Right lobe of liver (tissue), 6 donors: ENCODE results near the gene ARHGEF7. TPM values are rescaled to one million over a fixed set of nuclear protein-coding genes. Genes with fewer than 3 reads are reported as not detected.
A peak's percentile ranks its signal among the peaks of the same experiment; 100 is the strongest.

Source experiments
- ATAC-seq, 4 donors: fragments of 200-7000 bp; cut with Tn5 transposase; one replicate each; pipeline ENCODE4 v1.9.1; 2020; ENCODE audit warnings: mild to moderate bottlenecking in 4 of 4, moderate library complexity in 4 of 4
- DNase-seq, 3 donors: peaks; one replicate each; pipeline ENCODE4 v3.0.0-alpha.2; 2020
- H3K27ac ChIP-seq, 3 donors: fragments of 200-600 bp; one replicate each; pipeline ENCODE4 v1.8.0; 2022
- H3K27me3 ChIP-seq, 2 donors: fragments of 200-600 bp; one replicate each; pipeline ENCODE4 v1.8.0; 2022
- H3K36me3 ChIP-seq, 4 donors: fragments of 200-600 bp; sonication (generic) in 1 of 4; one replicate each; pipeline versions ENCODE4 v1.5.1 to v1.8.0; 2017 to 2022; ENCODE audit warnings: control low read depth in 1 of 4
- H3K4me1 ChIP-seq, 4 donors: fragments of 200-600 bp; sonication (generic) in 1 of 4; one replicate each; pipeline versions ENCODE4 v1.5.1 to v1.8.0; 2017 to 2022; ENCODE audit warnings: control low read depth in 1 of 4
- H3K4me3 ChIP-seq, 3 donors: fragments of 200-600 bp; one replicate each; pipeline ENCODE4 v1.8.0; 2022
- H3K9me3 ChIP-seq, 4 donors: fragments of 200-600 bp; sonication (generic) in 1 of 4; one replicate each; pipeline versions ENCODE4 v1.5.1 to v1.8.0; 2017 to 2022; ENCODE audit warnings: control low read depth in 1 of 4
- CTCF ChIP-seq, 4 donors: fragments of 200-600 bp in 3 of 4; fragments of 450-650 bp in 1 of 4; IDR thresholded peaks; one replicate each; pipeline versions ENCODE4 v1.5.1 to v1.8.0; 2016 to 2022; ENCODE audit warnings: antibody characterized with exemption in 4 of 4, mild to moderate bottlenecking in 2 of 4
- POLR2A ChIP-seq: fragments of 450-650 bp; IDR thresholded peaks from one replicate; pipeline ENCODE4 v1.6.1; 2017; ENCODE audit warnings: antibody characterized with exemption, mild to moderate bottlenecking
- WGBS: methylation state at CpG from one replicate; pipeline ENCODE4 v1.1.6; 2018; ENCODE audit warnings: low coverage, low lambda C conversion rate; ENCODE audit not compliant: insufficient coverage; ENCODE audit errors: missing lambda C conversion rate; 5-methylcytosine and 5-hydroxymethylcytosine counted together
- intact Hi-C, 2 donors: fragments of 100-400 bp; cut with DNase I; formaldehyde crosslinking; loops; one replicate each; pipeline versions ENCODE4 v1.11.2 to v1.14.1; 2022
- total RNA-seq, 6 experiments: library from RNA; depleted of rRNA in 2 of 6; stranded (reverse); fragments of >200 nt in 2 of 6; fragmentation: NEBNext Ultra II Directional in 3 of 6; extraction: Animal tissue kit (Norgen Biotek cat#: 25700) in 3 of 6; gene quantifications; one replicate each; pipeline versions ENCODE4 v1.1.0 to v1.2.4, GENCODE V29; 2016 to 2023
- donor health status: DM: no; HTN: yes; CAD: no.
- donor health status: DM: no; HTN: no; CAD: no.
- donor health status: DM: no; HTN: no; CAD: no.
- donor health status: DM: no; HTN: yes; CAD: no.
- donor health status: DM: no; HTN: yes; CAD: no.

ARHGEF7 gene
- total RNA-seq, 6 experiments from 2014 or later, result 22.0 to 40.1 (median 33.8) TPM

- WGBS, result 68% methylated on average over 7 of the region's 8 CpGs
- Histone ChIP-seq H3K4me1 (peaks cover 0 to 13% (median 0%) of the 10 kb centered on the region in 4 donors), H3K4me3 (no peak overlapping the region), H3K27me3 (no peaks in the 10 kb centered on the region), H3K27ac (peak overlapping the region in 1 of 3 donors; percentile 26), H3K9me3 (peaks cover 0 to 2% (median 0%) of the 10 kb centered on the region in 4 donors), H3K36me3 (no peaks in the 10 kb centered on the region)
- TF ChIP-seq CTCF (IDR thresholded peaks at IDR 0.05) (no peak), POLR2A (no peak)
- intact Hi-C loops, result no loop called here
- no peak for DNase-seq
- ATAC-seq, result no peak
Observed at GRCh38 chr13:111123649-111124048, 8.5 kb downstream of the ARHGEF7 start.

GRCh38 chr13:111126509-111126908 lies 11.4 kb downstream of the ARHGEF7 start:
- H3K4me1 ChIP-seq, result no peaks in the 10 kb centered on the region
- ATAC-seq (no peak), DNase-seq (no peak)
- no peak overlapping the region for H3K4me3 ChIP-seq
- H3K27me3 ChIP-seq, result no peaks in the 10 kb centered on the region
- H3K27ac ChIP-seq, result no peak overlapping the region
- TF ChIP-seq CTCF (IDR thresholded peaks at IDR 0.05), result no peak
- no peaks in the 10 kb centered on the region for H3K36me3 ChIP-seq
- H3K9me3 ChIP-seq, result peaks cover 0 to 2% (median 0%) of the 10 kb centered on the region in 4 donors
- intact Hi-C loops, result no loop called here

GRCh38 chr13:111129465-111130115 lies 14.5 kb downstream of the ARHGEF7 start:
- no peak overlapping the region for H3K4me3 ChIP-seq
- H3K36me3 ChIP-seq, result no peaks in the 10 kb centered on the region
- no peak overlapping the region for H3K27ac ChIP-seq
- peaks cover 0 to 2% (median 0%) of the 10 kb centered on the region in 4 donors for H3K9me3 ChIP-seq
- TF ChIP-seq POLR2A, result no peak
- no peak for TF ChIP-seq CTCF (IDR thresholded peaks at IDR 0.05)
- ATAC-seq (no peak), DNase-seq (no peak)
- WGBS, result 76% methylated on average over 9 of the region's 9 CpGs
- intact Hi-C loops, result no loop called here
- no peaks in the 10 kb centered on the region for H3K4me1 ChIP-seq
- no peaks in the 10 kb centered on the region for H3K27me3 ChIP-seq

GRCh38 chr13:111130116-111130508 lies 15.0 kb downstream of the ARHGEF7 start:
- 89% methylated on average over 5 of the region's 5 CpGs for whole genome bisulfite sequencing

More at GRCh38 chr13:111130116-111130508, 15.0 kb downstream of the ARHGEF7 start:
- Histone ChIP-seq H3K36me3 (no peaks in the 10 kb centered on the region), H3K4me1 (no peaks in the 10 kb centered on the region), H3K4me3 (no peak overlapping the region), H3K27me3 (no peaks in the 10 kb centered on the region), H3K9me3 (peaks cover 0 to 2% (median 0%) of the 10 kb centered on the region in 4 donors), H3K27ac (no peak overlapping the region)
- no peak for DNase-seq
- TF ChIP-seq CTCF (IDR thresholded peaks at IDR 0.05) (no peak), POLR2A (no peak)
- no peak for ATAC-seq
- intact Hi-C loops, result no loop called here
